Inferior parietal cortex (tissue), 1 donor: ENCODE measurements around the gene SPEF1.

ENCODE experiments used
- DNase-seq: peaks from one replicate; pipeline ENCODE4 v3.0.0-alpha.2; 2016; ENCODE audit errors: extremely low spot score

SPEF1 gene

DNA sequence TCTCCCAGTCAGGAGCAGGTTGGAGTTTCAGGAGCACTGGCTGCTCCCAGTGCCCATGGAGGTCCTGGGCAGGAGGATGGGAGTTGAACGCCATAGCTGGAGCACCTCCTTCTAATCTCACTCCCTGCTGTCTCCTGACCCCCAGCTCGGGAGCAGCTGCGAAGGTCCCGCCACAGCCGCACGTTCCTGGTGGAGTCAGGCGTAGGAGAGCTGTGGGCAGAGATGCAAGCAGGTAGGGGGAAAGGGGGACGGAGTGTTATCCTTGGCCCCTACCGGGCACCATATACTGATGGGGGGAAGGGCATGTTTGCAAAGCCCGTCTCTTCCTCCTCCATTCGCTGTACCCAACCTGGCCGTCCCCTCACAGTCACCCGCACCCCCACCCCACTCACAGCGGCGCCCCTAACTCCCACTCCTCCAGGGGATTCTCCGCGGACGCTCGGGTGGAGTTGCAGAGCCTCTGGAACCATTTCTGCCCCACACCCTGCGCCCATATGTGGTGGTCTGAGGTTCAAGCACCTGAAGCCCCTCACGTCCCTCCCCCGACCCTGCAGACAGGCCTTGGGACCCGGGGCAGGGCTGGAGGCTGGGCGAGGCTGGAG is 32.1 kb downstream of the SPEF1 start:
- DNase-seq, result no peak

DNA sequence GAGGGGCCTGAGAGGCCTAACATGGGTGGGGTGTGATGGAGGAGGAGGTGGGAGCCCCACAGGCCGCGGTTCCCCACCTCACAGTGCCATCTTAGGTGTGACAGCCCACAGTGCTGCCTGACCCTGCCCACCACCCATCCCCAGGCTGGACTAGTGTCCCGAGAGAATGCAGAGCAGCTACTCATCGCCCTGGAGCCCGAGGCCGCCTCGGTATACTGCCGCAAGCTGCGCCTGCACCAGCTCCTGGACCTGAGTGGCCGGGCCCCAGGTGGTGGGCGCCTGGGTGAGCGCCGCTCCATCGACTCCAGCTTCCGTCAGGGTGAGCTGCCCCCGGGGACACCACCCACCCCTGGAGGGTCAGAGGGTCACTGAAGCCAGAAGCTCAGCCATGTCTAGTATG is 33.2 kb downstream of the SPEF1 start:
- no peak for DNase-seq

DNA sequence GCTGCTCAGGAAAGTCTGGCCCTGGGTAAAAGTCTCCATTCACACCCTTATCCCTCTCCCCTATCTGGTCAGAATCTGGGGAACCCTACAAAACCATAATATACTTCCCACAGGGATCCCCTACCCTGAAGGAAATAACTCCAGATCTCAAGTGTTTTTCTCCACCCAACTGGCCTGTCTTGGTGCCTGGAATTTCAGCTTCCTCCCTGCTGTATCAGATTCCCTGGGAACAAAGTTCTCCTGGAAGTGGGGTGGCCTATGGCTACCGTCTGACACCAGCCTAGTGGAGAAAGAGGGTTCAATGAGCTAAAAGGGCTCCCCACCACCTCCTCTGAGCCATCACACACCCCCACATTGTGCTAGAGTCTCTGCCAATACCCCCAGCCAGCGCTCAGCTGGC is 33.8 kb downstream of the SPEF1 start:
- DNase-seq, result no peak

DNA sequence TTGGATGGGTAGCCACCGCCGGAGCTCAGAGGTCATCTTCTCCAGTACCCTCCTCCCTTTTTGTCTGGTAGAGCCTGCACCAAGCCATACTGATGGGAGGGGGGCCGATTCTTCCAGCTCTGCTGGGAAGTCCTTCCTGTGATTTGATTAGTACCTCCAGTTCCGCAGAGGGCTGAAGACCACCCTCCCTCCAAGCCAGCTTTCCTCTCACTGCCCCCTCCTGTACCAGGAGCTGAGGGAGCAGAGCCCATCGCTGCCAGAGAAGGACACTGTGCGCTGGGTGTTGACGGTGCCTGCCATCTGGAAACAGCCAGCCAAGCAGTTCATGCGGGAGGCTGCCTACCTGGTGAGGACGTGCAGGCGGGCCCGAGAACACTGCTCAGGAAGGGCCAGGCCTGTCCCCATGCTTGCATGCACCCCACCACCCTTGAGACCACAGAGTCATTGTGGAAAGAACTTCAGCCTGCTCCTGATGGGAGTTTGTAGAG is 35.5 kb downstream of the SPEF1 start:
- DNase-seq, result no peak

DNA sequence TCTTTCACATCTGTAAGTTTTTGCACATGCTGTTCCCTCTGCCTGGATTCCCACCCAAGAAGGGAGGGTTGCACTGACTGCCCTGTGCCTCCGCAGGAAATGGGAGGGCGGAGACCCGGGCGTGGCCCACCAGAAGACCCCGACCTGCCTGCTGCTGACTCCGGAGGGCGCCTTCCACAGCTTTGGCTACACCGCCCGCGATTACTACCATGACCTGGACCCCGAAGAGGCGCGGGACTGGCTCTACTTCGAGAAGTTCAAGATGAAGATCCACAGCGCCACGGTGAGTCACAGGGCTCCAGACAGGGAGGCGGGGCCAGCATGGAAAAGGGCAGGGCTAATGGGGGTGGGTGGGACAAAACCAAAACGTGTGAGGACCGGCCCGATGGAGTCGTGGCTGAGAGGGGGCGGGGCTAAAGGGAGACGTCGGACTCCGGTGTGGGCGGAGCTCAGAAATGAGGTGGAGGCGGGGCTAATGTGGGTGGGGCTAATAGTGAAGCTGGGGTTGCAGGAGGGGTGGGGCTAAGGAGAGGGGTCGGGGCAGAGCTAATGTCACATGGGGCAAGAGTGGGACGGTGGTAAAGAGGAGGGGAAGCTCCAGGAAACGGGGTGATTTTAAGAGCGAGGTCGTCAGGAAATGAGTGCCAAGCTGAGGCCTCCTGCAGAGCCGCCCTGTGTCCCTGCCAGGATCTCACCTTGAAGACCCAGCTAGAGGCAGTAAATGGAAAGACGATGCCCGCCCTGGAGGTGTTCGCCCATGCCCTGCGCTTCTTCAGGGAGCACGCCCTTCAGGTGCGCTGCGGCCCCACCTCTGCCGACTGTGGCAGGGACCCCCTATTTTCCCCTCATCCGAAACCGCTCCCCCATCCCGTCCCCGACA is 36.2 kb downstream of the SPEF1 start:
- no peak for DNase-seq

DNA sequence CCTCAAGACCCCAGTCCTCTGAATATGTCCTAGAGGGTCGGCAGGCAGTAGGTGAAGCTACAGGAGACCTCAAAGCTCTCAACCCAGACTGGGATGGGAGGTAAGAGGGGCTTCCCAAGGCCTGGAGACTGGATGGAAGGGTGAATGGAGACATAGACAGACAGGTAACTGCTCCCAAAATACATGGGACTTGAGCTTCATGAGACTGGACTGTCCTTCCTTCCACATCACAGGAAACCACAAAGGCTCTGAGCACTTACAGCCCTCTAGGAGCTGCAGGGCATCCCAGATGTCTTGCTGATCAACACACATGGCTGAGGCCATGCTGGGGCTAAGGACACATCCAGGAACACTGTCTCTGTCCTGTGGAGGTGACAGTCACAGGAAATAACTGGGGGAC is 37.2 kb downstream of the SPEF1 start:
- DNase-seq, result no peak

DNA sequence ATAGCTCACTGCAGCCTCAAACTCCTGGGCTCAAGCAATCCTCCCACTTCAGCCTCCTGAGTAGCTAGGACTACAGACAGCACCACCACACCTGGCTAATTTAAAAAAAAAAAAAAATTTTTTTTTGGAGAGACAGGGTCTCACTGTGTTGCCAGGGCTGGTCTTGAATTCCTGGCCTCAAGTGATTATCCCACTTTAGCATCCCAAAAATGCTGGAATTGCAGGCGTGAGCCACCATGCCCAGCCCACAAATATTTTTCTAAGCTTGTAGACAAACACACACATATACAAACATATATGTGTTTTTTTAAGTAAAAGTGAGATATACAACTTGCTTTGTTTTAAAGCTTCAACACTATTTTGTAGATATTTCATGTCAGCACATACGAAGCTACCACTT is 38.0 kb downstream of the SPEF1 start:
- DNase-seq, result no peak

DNA sequence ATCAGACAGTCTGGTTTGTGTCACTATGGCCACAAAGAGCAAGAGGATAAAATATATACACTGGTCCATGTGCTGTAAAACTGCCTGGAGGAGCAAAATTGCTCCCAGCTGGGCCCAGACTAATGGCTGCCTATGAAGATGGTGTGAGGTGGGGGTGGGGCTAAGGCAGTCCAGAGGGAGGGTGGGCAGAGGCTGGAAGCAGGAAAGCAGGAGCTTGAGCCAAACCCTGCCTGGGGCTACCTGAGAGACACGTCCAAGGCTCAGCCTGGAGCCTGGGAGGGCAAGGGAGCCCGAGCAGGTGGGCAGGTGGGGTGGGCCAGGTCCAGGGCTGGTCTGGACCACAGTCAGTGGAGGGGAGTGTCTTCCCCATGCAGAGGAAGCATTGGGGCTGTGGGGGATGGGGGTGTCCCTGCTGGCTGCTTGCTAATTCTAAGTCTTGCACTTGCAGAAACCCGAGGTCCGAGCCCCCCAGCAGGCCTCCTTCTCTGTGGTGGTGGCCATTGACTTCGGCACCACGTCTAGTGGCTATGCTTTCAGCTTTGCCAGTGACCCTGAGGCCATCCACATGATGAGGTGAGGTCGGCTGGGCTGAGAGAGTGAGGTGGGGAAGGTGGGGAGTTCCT is 39.3 kb downstream of the SPEF1 start:
- no peak for DNase-seq

DNA sequence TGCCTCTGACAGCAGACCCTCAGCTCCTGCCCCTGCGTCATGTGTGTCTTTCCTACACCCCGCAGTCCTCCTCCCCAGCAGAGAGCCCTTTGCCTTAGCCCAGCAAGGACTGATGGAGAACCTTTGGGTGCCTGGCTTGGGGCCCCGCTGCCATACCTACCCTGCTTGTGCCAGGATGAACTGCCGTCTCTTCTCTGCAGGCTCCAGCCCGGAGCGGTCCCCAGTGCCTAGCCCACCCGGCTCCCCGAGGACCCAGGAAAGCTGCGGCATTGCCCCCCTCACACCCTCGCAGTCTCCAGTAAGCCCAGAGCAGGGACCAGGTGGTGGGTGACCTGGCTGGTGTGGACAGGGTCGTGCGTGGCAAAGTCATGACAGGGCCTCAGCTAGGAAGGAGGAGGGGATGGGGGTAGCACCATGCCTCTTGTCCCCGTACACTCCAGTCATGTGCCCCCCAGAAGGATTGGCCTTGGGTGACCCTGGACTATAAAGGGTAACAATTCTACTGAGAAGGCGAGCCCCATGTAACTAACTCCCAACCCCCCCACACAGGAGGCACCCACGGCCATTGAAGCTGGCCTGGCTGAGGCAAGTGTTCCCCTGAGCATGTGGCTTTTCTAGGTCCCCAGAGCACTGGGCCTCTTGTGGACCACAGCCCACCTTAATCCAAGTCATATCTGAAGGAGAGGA is 40.5 kb downstream of the SPEF1 start:
- no peak for DNase-seq

DNA sequence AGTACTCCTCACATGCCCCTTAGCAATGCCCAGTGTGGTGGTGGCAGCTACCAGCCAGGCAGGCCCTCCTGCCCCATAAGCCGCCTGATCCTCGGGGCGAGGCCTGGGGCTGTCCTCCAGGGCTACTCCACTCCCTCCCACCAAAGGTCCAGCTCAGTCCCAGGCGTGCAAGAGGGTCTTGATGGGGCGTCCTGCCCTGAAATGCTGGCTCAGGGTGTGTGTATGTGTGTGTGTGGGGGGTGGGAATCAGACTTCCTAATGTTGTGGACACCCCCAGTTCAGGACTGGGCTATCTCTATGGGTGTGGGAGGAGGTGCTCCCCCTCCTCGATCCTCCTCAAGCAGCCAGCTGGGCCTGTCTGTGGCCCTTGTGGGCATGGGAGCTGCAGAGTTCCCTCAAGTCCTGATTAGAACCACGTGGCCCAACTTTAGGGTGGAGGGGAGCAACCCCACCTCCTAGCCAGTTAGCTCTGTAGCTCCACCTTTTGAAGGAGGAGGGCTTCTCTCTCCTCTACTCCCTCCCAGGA is 41.3 kb downstream of the SPEF1 start:
- DNase-seq, result no peak

DNA sequence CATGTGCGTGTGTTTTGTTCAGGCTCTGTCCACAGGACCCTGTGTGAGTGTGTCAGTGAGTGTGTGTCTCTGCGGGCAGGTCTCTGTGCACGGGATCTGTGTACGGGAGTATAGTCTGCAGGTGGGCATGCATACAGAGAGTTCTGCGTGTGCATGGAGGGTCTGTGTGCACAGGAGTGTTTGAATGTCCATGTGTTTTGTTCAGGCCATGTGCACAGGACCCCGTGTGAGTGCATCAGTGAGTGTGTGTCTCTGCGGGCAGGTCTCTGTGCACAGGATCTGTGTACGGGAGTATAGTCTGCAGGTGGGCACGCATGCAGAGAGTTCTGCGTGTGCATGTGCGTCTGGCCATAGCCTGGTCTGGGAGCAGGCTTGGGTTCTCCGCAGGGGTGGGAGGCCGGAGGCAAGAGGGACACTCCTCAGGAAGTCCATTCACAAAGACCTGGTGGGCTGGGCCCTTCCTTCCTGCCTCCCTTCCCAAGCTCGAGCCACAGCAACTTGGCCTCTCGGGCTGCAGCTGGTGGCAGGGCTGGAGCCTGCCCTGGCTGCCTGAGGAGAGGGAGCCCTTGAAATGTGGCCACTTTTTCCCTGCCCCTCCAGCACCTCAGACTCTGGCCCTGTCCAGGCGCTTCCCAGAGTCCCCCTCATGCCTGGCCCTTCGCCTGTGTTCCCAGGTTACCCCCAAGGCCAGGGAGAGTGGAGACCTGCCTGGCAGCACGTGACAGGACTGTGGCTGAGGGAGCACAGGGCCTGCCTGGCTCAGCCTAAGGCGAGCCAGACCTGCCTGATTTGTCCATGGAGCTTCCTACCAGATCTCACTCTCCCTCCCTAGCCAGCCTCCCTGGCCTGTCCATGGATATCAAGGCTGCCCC is 42.0 kb downstream of the SPEF1 start:
- DNase-seq, result no peak

DNA sequence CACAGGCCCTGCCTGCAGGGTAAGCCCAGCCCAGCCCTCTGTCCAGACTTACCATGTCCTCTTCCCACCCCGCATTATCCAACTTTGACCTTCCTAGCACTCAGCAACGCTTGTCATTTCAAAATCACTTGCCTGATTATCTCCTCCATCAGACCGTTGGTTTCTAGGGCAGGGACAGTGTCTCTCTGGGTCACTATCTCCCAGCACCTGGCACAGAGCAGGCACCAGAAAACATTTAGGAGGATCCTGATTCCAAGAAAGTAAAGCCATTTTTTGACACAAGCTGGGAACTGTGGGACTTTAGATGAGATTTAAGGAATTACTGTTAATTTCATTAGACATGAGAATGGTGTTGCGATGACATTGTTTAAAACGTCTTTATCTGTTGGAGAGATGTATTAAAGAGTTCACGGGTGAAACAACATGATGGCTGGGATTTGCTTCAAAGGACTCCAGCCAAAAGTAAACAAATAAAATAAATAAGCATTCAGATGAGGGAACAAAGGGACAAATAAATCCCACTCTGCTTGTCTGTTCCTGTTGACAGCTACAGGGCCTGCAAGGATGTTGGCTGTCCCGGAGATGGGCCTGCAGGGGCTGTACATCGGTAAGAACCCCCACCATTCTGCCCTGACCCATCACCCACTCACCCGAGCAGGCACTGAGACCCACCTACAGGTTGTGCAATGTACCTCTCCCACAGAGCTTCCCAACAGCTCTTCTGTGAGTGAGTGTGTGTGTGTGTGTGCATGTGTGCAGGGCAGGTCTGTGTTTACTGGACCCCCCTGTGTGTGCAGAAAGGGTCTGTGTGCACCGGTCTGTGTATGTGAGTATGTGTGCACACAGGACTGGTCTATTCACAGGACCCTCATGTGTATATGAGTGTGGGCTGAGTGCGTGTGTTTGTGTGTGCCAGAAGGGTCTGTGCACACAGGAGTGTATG is 42.9 kb downstream of the SPEF1 start:
- no peak for DNase-seq

DNA sequence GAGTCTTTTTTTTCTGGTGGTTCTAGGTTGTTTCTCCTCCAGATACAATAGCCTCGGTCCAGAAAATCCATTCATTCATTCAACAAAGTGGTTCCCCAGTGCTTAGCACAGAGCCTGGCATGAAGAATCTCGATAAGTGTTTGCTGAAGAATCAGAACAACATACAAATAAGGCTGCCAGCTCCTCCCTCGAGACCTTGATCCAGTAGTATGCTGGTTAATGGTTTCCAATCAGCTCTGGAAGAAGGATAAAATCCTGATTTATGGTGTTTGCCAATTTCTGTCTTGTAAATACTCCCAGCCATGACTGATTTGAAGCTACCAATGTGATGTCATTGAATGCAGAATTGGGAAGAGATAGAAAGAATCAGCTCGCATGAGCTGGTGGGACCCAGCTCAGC is 45.5 kb downstream of the SPEF1 start:
- no peak for DNase-seq

DNA sequence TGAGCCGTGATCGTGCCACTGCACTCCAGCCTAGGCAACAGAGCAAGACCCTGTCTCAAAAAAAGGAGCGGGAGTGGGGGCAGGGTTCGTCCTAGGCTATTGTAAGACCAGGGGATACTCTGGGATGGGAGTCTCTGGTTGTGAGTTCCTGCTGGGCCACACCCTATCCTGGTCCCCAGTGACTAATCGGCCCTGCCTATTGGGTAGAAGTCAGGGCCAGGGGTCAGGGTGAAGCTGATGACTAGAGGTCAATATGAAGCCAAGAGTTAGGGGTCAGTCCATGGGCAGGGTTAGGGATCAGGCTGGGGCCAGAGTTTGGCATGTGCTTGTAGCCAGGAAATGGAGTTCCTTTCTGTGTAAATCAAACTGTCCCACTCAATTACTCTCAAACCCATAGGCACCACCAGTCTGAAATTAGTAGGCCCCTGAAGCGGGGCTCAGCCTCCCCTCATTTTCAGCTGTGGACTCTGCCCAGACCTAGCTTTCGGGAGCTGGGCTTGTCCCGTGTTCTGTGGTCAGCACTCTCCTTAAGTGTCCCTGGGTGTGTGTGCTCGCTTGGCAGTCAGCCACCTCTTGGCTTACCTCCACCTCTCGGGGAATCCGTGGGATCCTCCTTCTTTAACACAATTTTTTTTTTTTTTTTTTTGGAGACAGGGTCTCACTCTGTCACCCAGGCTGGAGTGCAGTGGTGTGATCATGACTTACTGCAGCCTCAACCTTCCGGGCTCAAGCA is 47.0 kb downstream of the SPEF1 start:
- DNase-seq, result no peak

DNA sequence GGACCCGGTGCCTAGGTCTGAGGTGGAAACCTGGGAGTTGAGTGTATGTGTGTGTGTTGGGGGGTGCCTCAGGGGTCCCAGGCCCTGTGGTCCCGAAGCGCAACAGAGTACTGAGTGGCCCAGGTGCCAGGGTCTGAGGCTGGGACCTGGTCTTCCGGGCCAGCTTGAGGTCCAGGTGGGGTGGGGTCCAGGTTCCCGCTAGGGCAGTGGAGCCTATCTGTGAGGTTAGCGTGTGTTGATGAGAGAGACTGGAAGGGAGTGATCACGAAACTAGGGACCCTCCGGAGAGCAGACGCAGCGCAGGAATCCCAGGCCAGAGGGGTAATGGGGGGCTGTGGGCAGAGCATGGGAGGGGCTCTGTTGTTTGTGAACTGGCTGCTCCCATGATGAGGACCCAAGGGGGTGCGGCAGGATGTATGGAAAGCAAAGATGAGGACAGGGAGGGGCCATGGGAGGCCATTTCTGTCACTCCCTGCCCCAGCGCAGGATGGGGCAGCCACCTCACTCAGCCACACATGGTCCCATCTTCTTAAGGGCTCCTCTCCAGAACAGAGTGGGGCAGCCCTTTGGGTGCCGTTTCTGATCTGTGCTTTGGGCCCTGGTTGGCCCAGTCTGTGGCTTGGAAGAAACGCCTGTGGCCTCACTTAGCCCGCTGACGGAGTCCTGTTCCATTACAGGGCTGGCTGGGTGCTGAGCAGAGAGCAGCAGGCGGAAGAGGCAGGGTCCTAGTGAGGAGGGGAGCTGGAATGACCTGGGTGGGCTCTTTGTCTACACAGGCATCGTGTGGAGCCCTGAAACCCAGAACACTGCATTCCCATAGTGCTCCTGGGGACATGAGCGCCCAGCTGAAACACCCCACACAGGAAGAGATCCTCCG is 47.9 kb downstream of the SPEF1 start:
- DNase-seq, result no peak

DNA sequence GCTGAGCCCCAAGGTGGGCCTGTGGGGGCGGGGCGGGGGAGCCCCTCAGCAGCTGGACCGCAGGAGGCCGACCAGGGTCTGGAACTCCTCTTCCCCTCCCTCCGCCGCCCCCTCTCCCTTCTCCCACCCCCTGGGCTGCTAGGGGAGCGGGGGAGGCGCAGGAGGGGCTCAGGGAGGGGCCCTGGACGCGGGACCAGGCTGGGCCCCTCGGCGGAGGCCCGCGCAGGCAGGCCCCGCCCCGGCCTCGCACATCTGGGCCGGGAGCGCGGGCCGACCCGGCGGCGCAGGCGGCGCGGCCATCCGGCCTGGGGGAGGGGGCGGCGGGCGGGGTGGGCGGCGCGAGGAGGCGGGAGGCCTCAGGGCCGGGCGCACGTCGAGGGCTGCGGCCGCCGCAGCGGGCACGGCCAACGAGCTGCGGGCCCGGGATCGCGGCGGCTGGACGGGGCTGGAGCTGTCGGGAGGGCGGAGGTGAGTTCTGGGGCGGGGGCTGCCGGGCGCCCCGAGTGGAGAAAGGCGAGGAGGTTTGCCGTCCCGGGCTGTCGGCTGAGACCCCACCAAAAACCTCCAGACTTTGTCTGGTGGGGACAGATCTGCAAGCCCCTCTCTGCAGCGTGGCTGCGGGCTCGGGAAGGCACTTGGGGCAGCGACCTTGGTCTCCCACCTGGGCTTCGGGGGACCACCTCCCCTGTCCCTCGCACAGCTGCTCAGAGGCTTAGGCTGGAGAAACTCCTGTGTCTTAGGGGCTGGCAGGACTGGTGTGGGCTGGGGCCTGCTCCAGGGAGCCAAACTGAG is 48.7 kb downstream of the SPEF1 start, which contains the start of gene HSPA12B:
HSPA12B (plus strand) TSS at position 359 of the 792 bp plus-strand sequence. CDS start 5,990 bp downstream, outside the sequence.
- no peak for DNase-seq

DNA sequence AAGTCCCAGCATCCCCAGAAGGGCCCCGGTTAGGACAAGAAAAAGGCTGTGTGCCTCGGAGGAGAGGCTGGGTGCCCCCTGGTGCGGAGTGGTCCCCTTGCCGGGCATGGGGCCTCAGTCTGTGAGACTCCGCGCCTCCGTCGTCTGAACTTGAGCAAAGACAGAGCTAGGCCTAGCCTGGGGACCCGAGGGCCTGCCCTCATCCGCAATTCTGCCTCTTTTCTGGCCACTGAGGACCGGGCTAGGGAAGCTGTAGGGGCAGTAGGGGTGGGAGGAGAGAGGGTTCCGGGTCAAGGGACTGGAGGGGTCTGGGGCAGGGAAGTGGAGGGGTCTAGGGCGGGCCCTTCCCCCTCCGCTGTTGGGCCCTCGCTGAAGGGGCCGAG is 49.3 kb downstream of the SPEF1 start:
- DNase-seq, result no peak
